Kasumi-1 (cell line): ENCODE data around the gene RLBP1.

Experiments used
- DNase-seq, 2 experiments: peaks; one replicate each; lab custom pipeline; 2025; lab: John Stamatoyannopoulos, UW

The RLBP1 gene

GRCh38 chr15:89178307-89178977 is 42.9 kb downstream of the RLBP1 start:
- DNase-seq: no peak

GRCh38 chr15:89177633-89178306 is 43.6 kb downstream of the RLBP1 start:
- DNase-seq: peak; percentile 75 to 76

GRCh38 chr15:89177116-89177515 is 44.3 kb downstream of the RLBP1 start:
- no peak for DNase-seq

- no peak for DNase-seq
These were observed 45.7 kb downstream of the RLBP1 start for GRCh38 chr15:89175617-89176191.

- DNase-seq: no peak
These were observed 46.9 kb downstream of the RLBP1 start for GRCh38 chr15:89174476-89174875.

- DNase-seq: no peak
These were observed 48.5 kb downstream of the RLBP1 start for GRCh38 chr15:89172921-89173320.

- DNase-seq: peak; percentile 61 to 83
These were observed 50.0 kb downstream of the RLBP1 start for GRCh38 chr15:89171136-89172072.

- DNase-seq: no peak
These were observed 51.0 kb downstream of the RLBP1 start for GRCh38 chr15:89170364-89170763.

GRCh38 chr15:89168316-89168833 is 53.0 kb downstream of the RLBP1 start:
- DNase-seq: no peak

- DNase-seq: peak; percentile 20 to 33
These were observed 53.9 kb downstream of the RLBP1 start for GRCh38 chr15:89167267-89168176.

GRCh38 chr15:89165677-89166076 is 55.7 kb downstream of the RLBP1 start:
- DNase-seq: no peak

GRCh38 chr15:89164712-89165211 is 56.6 kb downstream of the RLBP1 start:
- DNase-seq: no peak

GRCh38 chr15:89163271-89164055 is 57.9 kb downstream of the RLBP1 start:
- no peak for DNase-seq

GRCh38 chr15:89161666-89162065 is 59.7 kb downstream of the RLBP1 start:
- no peak for DNase-seq
